Melanocyte of skin (primary cell): Measurements from ENCODE around the gene CRADD. TPM values are rescaled to one million over a fixed set of nuclear protein-coding genes. Genes with fewer than 3 reads are reported as not detected.

ENCODE experiments used
- small RNA-seq, 2 donors: library from RNA; depleted of rRNA; stranded (forward); fragments of <200 nt; gene quantifications; one replicate each; pipeline ENCODE3, GENCODE V24; 2012
- total RNA-seq, 2 donors: library from RNA; depleted of rRNA; stranded (reverse); fragments of >200 nt; gene quantifications; 2 replicates each; pipeline ENCODE4 v1.2.3, GENCODE V29; 2012

The CRADD gene
- 10 to 100 TPM; 11.7 to 12.4 TPM for total RNA-seq

DNA sequence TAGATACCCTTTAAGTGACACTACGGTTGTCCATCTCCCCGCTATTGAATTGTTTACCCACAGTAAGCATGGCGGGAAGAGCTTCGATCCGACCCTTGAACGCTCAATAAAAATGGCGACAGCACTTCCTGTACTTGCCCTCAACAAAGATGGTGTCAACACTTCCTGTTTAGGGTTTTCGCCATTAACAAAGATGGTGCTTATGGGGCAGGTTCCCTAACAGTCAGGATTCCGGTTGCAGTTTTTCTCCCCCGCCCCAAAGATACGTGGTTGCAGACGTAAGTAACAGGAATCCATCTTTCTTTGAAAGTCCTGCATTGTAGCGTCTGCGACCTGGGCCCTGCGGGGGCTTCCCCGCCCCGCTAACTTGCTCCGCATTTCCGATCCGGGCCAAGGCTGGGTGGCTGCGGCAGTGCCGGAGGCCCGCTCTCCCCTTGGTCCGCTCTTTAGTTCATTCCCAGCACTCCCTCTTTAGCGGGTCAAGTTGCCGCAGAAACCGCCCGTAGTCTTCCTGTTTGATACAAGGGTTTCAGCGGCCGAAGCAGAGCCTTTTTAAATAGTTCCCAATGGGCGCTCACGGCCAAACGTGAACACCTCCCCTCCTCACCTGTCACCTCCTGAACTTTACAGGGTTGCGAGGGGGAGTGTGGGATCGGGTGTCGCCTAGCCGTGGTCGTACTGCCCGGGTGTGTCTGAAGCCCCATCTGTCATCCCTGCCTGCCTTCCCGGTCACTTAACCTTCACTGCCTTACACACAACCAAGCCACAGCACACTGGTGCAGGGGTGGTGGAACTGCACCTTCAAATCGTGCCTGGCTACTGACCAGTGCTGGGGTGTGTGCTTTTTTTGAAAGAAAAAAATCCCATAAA lies at the start of gene CRADD:
CRADD (plus strand) TSS at position 181 of the 870 bp plus-strand sequence.

Small RNAs within 50 kb of the gene (small RNA-seq; reads per million reads assigned to genes)
- gene RN7SL630P = 0 reads per million in 2 donors

Other genes with a start within 250 kb of the CRADD start
- 100 to 1,000 TPM in 1 of 2 donors, 10 to 100 TPM in 1; 75.4 to 165 TPM for gene UBE2N, start 235.4 kb upstream of the CRADD start, total RNA-seq
- 10 to 100 TPM; 40.3 to 58.3 TPM for gene MRPL42, start 209.9 kb upstream of the CRADD start, total RNA-seq
- 10 to 100 TPM; 26.3 to 26.5 TPM for gene SOCS2, start 104.7 kb upstream of the CRADD start, total RNA-seq